Upper lobe of left lung (tissue), 4 donors: ENCODE data around the gene C9orf72.

Experiments
- EP300 ChIP-seq, 4 donors: sonication (generic); formaldehyde crosslinking; IDR thresholded peaks; one replicate each; pipeline ENCODE4 v1.5.1; 2017; ENCODE audit warnings: antibody characterized with exemption in 4 of 4, control low read depth in 2 of 4
- POLR2A ChIP-seq, 4 donors: fragments of 450-650 bp; IDR thresholded peaks; one replicate each; pipeline ENCODE4 v1.5.1; 2016 to 2017; ENCODE audit warnings: antibody characterized with exemption in 4 of 4, mild to moderate bottlenecking in 2 of 4
- POLR2AphosphoS5 ChIP-seq, 2 donors: sonication (generic); formaldehyde crosslinking; IDR thresholded peaks; one replicate each; pipeline ENCODE4 v1.5.1; 2017; ENCODE audit warnings: antibody characterized with exemption in 2 of 2
- TF ChIP-seq, protein P1 (sequence below), 6 experiments: fragments of 450-650 bp in 4 of 6; fragments of 200-600 bp in 2 of 6; sonication (generic) in 2 of 6; IDR thresholded peaks; one replicate each; pipeline ENCODE4 v1.5.1; 2016 to 2019; ENCODE audit warnings: antibody characterized with exemption in 6 of 6

GRCh38 chr9:27518809-27519208 is 54.5 kb downstream of the C9orf72 start:
- TF ChIP-seq EP300 (IDR thresholded peaks at IDR 0.05) (no peak), POLR2A (IDR thresholded peaks at IDR 0.05) (no peak), POLR2AphosphoS5 (IDR thresholded peaks at IDR 0.05) (no peak)
- TF ChIP-seq, protein P1, sequence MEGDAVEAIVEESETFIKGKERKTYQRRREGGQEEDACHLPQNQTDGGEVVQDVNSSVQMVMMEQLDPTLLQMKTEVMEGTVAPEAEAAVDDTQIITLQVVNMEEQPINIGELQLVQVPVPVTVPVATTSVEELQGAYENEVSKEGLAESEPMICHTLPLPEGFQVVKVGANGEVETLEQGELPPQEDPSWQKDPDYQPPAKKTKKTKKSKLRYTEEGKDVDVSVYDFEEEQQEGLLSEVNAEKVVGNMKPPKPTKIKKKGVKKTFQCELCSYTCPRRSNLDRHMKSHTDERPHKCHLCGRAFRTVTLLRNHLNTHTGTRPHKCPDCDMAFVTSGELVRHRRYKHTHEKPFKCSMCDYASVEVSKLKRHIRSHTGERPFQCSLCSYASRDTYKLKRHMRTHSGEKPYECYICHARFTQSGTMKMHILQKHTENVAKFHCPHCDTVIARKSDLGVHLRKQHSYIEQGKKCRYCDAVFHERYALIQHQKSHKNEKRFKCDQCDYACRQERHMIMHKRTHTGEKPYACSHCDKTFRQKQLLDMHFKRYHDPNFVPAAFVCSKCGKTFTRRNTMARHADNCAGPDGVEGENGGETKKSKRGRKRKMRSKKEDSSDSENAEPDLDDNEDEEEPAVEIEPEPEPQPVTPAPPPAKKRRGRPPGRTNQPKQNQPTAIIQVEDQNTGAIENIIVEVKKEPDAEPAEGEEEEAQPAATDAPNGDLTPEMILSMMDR (IDR thresholded peaks at IDR 0.05): no peak
